ENCODE measurements around the gene MAP4K4. TPM values are rescaled to one million over a fixed set of nuclear protein-coding genes. Genes with fewer than 3 reads are reported as not detected.

MAP4K4 gene
- total RNA-seq, 2 experiments from 2014 or later: 67.2 to 181 TPM

GRCh38 chr2:101781326-101781725 is 83.8 kb downstream of the MAP4K4 start:
- intact Hi-C loops (cut with micrococcal nuclease; ENCODE audit: unreplicated experiment): no loop called here
- Histone ChIP-seq H3K4me2 (ENCODE audit: low read length) (peak overlapping the region; percentile 65), H3K79me2 (ENCODE audit: insufficient read depth, low read depth, low read length) (peaks cover 97% of the 10 kb centered on the region), H3K4me1 (ENCODE audit: insufficient read depth, low read length, poor library complexity, severe bottlenecking) (peaks cover 26% of the 10 kb centered on the region), H3K27ac (ENCODE audit: low read depth, low read length, poor library complexity, severe bottlenecking) (peak overlapping the region; percentile 18), H3K9me2 (ENCODE audit: insufficient read depth, low read length) (no peaks in the 10 kb centered on the region), H3K4me3 (ENCODE audit: low read depth, low read length, poor library complexity, severe bottlenecking) (peak overlapping the region; percentile 26), H2AFZ (ENCODE audit: low read length) (no peak overlapping the region), H4K20me1 (ENCODE audit: insufficient read depth, low read length) (peaks cover 48% of the 10 kb centered on the region), H3K9me3 (ENCODE audit: low read length) (no peaks in the 10 kb centered on the region), H3K36me3 (ENCODE audit: insufficient read depth, low read length) (no peaks in the 10 kb centered on the region)
- TF ChIP-seq, protein P1, sequence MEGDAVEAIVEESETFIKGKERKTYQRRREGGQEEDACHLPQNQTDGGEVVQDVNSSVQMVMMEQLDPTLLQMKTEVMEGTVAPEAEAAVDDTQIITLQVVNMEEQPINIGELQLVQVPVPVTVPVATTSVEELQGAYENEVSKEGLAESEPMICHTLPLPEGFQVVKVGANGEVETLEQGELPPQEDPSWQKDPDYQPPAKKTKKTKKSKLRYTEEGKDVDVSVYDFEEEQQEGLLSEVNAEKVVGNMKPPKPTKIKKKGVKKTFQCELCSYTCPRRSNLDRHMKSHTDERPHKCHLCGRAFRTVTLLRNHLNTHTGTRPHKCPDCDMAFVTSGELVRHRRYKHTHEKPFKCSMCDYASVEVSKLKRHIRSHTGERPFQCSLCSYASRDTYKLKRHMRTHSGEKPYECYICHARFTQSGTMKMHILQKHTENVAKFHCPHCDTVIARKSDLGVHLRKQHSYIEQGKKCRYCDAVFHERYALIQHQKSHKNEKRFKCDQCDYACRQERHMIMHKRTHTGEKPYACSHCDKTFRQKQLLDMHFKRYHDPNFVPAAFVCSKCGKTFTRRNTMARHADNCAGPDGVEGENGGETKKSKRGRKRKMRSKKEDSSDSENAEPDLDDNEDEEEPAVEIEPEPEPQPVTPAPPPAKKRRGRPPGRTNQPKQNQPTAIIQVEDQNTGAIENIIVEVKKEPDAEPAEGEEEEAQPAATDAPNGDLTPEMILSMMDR (conservative IDR thresholded peaks at IDR 0.05; ENCODE audit: low read length): no peak
- no peak for TF ChIP-seq EZH2phosphoT487 (IDR thresholded peaks at IDR 0.05; ENCODE audit: borderline replicate concordance, low read depth, low read length)
- CTCF ChIA-PET (ENCODE audit: unreplicated experiment): interaction anchor here (0.6 kb wide), 1 partner anchor 502 kb away, joined by 3 read pairs; no protein-coding TSS in a partner anchor
- POLR2A ChIA-PET: interaction anchor here (0.6 to 2.8 kb wide), 4 partner anchors 8 to 26 kb away, joined by 3 to 16 read pairs (median 3); no protein-coding TSS in a partner anchor
- DNase-seq (ENCODE audit: low spot score): peak; percentile 57
- BruUV-seq (replicated peaks): no TSS peak

GRCh38 chr2:101781791-101782426 is 84.4 kb downstream of the MAP4K4 start:
- DNase-seq (ENCODE audit: low spot score): peak; percentile 15
- peaks cover 26% of the 10 kb centered on the region for H3K4me1 ChIP-seq (ENCODE audit: insufficient read depth, low read length, poor library complexity, severe bottlenecking)
- intact Hi-C loops (cut with micrococcal nuclease; ENCODE audit: unreplicated experiment): no loop called here
- peaks cover 98% of the 10 kb centered on the region for H3K79me2 ChIP-seq (ENCODE audit: insufficient read depth, low read depth, low read length)
- H3K27ac ChIP-seq (ENCODE audit: low read depth, low read length, poor library complexity, severe bottlenecking): peak overlapping the region; percentile 4
- H4K20me1 ChIP-seq (ENCODE audit: insufficient read depth, low read length): peaks cover 48% of the 10 kb centered on the region
- no TSS peak for BruUV-seq (replicated peaks)
- peak overlapping the region; percentile 65 for H3K4me2 ChIP-seq (ENCODE audit: low read length)
- H3K9me3 ChIP-seq (ENCODE audit: low read length): no peaks in the 10 kb centered on the region
- H3K4me3 ChIP-seq (ENCODE audit: low read depth, low read length, poor library complexity, severe bottlenecking): no peak overlapping the region
- H2AFZ ChIP-seq (ENCODE audit: low read length): no peak overlapping the region
- no peaks in the 10 kb centered on the region for H3K36me3 ChIP-seq (ENCODE audit: insufficient read depth, low read length)
- POLR2A ChIA-PET: interaction anchor here (0.6 to 1.0 kb wide), 5 partner anchors 8 to 82 kb away, joined by 3 to 4 read pairs (median 3); no protein-coding TSS in a partner anchor
- CTCF ChIA-PET (ENCODE audit: unreplicated experiment): interaction anchor here (0.6 kb wide), 1 partner anchor 502 kb away, joined by 3 read pairs; no protein-coding TSS in a partner anchor
- no peak for TF ChIP-seq EZH2phosphoT487 (IDR thresholded peaks at IDR 0.05; ENCODE audit: borderline replicate concordance, low read depth, low read length)
- TF ChIP-seq, protein P1 (conservative IDR thresholded peaks at IDR 0.05; ENCODE audit: low read length): no peak
- no peaks in the 10 kb centered on the region for H3K9me2 ChIP-seq (ENCODE audit: insufficient read depth, low read length)

- Histone ChIP-seq H3K4me2 (ENCODE audit: low read length) (no peak overlapping the region), H3K27ac (ENCODE audit: low read depth, low read length, poor library complexity, severe bottlenecking) (no peak overlapping the region), H3K4me1 (ENCODE audit: insufficient read depth, low read length, poor library complexity, severe bottlenecking) (peaks cover 26% of the 10 kb centered on the region), H3K79me2 (ENCODE audit: insufficient read depth, low read depth, low read length) (peaks cover 98% of the 10 kb centered on the region), H3K36me3 (ENCODE audit: insufficient read depth, low read length) (no peaks in the 10 kb centered on the region), H2AFZ (ENCODE audit: low read length) (no peak overlapping the region), H4K20me1 (ENCODE audit: insufficient read depth, low read length) (peaks cover 52% of the 10 kb centered on the region), H3K9me3 (ENCODE audit: low read length) (no peaks in the 10 kb centered on the region), H3K4me3 (ENCODE audit: low read depth, low read length, poor library complexity, severe bottlenecking) (no peak overlapping the region), H3K9me2 (ENCODE audit: insufficient read depth, low read length) (no peaks in the 10 kb centered on the region)
- BruUV-seq (replicated peaks): no TSS peak
- ChIA-PET CTCF (ENCODE audit: unreplicated experiment) (no interaction called here), POLR2A (interaction anchor here (0.6 to 1.3 kb wide), 4 partner anchors 10 to 82 kb away, joined by 3 to 4 read pairs (median 4); no protein-coding TSS in a partner anchor)
- TF ChIP-seq EZH2phosphoT487 (IDR thresholded peaks at IDR 0.05; ENCODE audit: borderline replicate concordance, low read depth, low read length): no peak
- TF ChIP-seq, protein P1 (conservative IDR thresholded peaks at IDR 0.05; ENCODE audit: low read length): no peak
- intact Hi-C loops (cut with micrococcal nuclease; ENCODE audit: unreplicated experiment): no loop called here
- DNase-seq (ENCODE audit: low spot score): no peak
Measured at GRCh38 chr2:101782427-101782792, 84.9 kb downstream of the MAP4K4 start.
